GM12878 (cell line): ENCODE results near the gene LRP5. TPM values are rescaled to one million over a fixed set of nuclear protein-coding genes. Genes with fewer than 3 reads are reported as not detected.

Source experiments
- ATAC-seq: fragments of 200-7000 bp; cut with Tn5 transposase; 3 replicates; pipeline ENCODE4 v1.9.1; 2020; ENCODE audit warnings: mild to moderate bottlenecking, moderate library complexity
- BruUV-seq: library from RNA; stranded (reverse); fragments of 400-500 nt; replicated peaks from 2 replicates; lab custom pipeline; 2021; lab: Mats Ljungman, UMichigan
- CTCF ChIA-PET: fragments of 300-600 bp; sonication (Branson Sonifier 250); formaldehyde crosslinking; extraction: SDS; loops from one replicate; lab custom pipeline; 2021; ENCODE audit warnings: inconsistent platforms; lab: Yijun Ruan, JAX
- POLR2A ChIA-PET: fragments of 350-600 bp; formaldehyde crosslinking; extraction: SDS; loops from one replicate; lab custom pipeline; 2021; ENCODE audit warnings: inconsistent platforms; lab: Charles Lee
- RAD21 ChIA-PET: fragments of 300-600 bp; sonication (Branson Sonifier 250); formaldehyde crosslinking; loops from one replicate; lab custom pipeline; 2023; ENCODE audit warnings: antibody characterized with exemption; ENCODE audit not compliant: unreplicated experiment; lab: Charles Lee
- SMC1A ChIA-PET: fragments of 300-600 bp; sonication (Branson Sonifier 250); formaldehyde crosslinking; loops from one replicate; lab custom pipeline; 2023; ENCODE audit not compliant: unreplicated experiment, uncharacterized antibody; lab: Charles Lee
- DNase-seq: peaks from one replicate; pipeline ENCODE4 v3.0.0-alpha.2; 2011; ENCODE audit warnings: low read depth, low spot score
- FAIRE-seq: peaks from 3 replicates; lab custom pipeline; 2011; peaks lifted over from hg19 to GRCh38; lab: Jason Lieb, UNC
- H2AFZ ChIP-seq: 2 replicates; pipeline ENCODE4 v1.6.0; 2011; ENCODE audit warnings: low read depth, low read length, control low read depth; ENCODE audit not compliant: control insufficient read depth
- H3K27ac ChIP-seq: 2 replicates; pipeline ENCODE4 v1.5.1; 2011; ENCODE audit warnings: control low read depth; ENCODE audit not compliant: control insufficient read depth, insufficient read depth
- H3K27me3 ChIP-seq, 2 experiments: replicated peaks in 1 of 2; 2 replicates each; pipeline versions ENCODE4 v1.6.0 to v1.6.1; 2011; ENCODE audit warnings: low read length in 1 of 2; ENCODE audit not compliant: control insufficient read depth in 2 of 2, insufficient read depth in 2 of 2
- H3K36me3 ChIP-seq, 2 experiments: 2 replicates each; pipeline ENCODE4 v1.5.1; 2011; ENCODE audit warnings: low read length in 1 of 2; ENCODE audit not compliant: control insufficient read depth in 2 of 2, insufficient read depth in 2 of 2
- H3K4me1 ChIP-seq: 2 replicates; pipeline ENCODE4 v1.6.1; 2011; ENCODE audit warnings: mild to moderate bottlenecking, low read length, moderate library complexity, mixed read lengths; ENCODE audit not compliant: control insufficient read depth, insufficient read depth
- H3K4me2 ChIP-seq: 2 replicates; pipeline ENCODE4 v1.6.0; 2011; ENCODE audit warnings: control low read depth; ENCODE audit not compliant: control insufficient read depth, insufficient read depth
- H3K4me3 ChIP-seq: fragments of 200-600 bp; sonication (generic); 2 replicates; pipeline ENCODE4 v1.5.1; 2016
- H3K79me2 ChIP-seq: 2 replicates; pipeline ENCODE4 v1.6.0; 2011; ENCODE audit warnings: low read length; ENCODE audit not compliant: control insufficient read depth, insufficient read depth
- H3K9ac ChIP-seq: 2 replicates; pipeline ENCODE4 v1.8.0; 2011; ENCODE audit warnings: low read length, control low read depth, mixed read lengths; ENCODE audit not compliant: control insufficient read depth, insufficient read depth
- H3K9me3 ChIP-seq: replicated peaks from 3 replicates; pipeline ENCODE4 v1.5.1; 2011; ENCODE audit warnings: mild to moderate bottlenecking, low read length; ENCODE audit not compliant: control insufficient read depth, insufficient read depth
- H4K20me1 ChIP-seq: 2 replicates; pipeline ENCODE4 v1.6.0; 2011; ENCODE audit not compliant: control insufficient read depth, insufficient read depth
- CHD2 ChIP-seq: IDR thresholded peaks from 2 replicates; pipeline ENCODE4 v1.6.1; 2011; ENCODE audit warnings: low read depth, low read length, improper control_type of control experiment, borderline replicate concordance
- ELK1 ChIP-seq: IDR thresholded peaks from 2 replicates; pipeline ENCODE4 v1.6.1; 2012; ENCODE audit warnings: low read depth, low read length, improper control_type of control experiment
- HDGF ChIP-seq: fragments of 450-650 bp; IDR thresholded peaks from 2 replicates; pipeline ENCODE4 v1.6.1; 2016; ENCODE audit warnings: antibody characterized with exemption
- IKZF1 ChIP-seq: fragments of 450-650 bp; conservative IDR thresholded peaks from 2 replicates; pipeline ENCODE4 v1.6.1; 2017; ENCODE audit warnings: antibody characterized with exemption, mild to moderate bottlenecking
- IRF4 ChIP-seq: IDR thresholded peaks from 2 replicates; pipeline ENCODE4 v1.6.1; 2011; ENCODE audit warnings: low read depth, low read length
- NR2F1 ChIP-seq: fragments of 450-650 bp; conservative IDR thresholded peaks from 2 replicates; pipeline ENCODE4 v1.6.1; 2017; ENCODE audit warnings: mild to moderate bottlenecking
- PML ChIP-seq: IDR thresholded peaks from 2 replicates; pipeline ENCODE4 v1.6.1; 2012; ENCODE audit warnings: low read length, inconsistent platforms
- POU2F2 ChIP-seq: IDR thresholded peaks from 3 replicates; pipeline ENCODE4 v1.6.1; 2011; ENCODE audit warnings: low read depth, mild to moderate bottlenecking, low read length, borderline replicate concordance
- REST ChIP-seq: IDR thresholded peaks from 2 replicates; pipeline ENCODE4 v1.6.1; 2012; ENCODE audit warnings: mild to moderate bottlenecking, low read depth, low read length
- RUNX3 ChIP-seq: IDR thresholded peaks from 2 replicates; pipeline ENCODE4 v1.6.1; 2012; ENCODE audit warnings: low read length, inconsistent platforms
- SMAD1 ChIP-seq: fragments of 450-650 bp; IDR thresholded peaks from 2 replicates; pipeline ENCODE4 v1.6.1; 2018; ENCODE audit warnings: mild to moderate bottlenecking, low read depth; ENCODE audit not compliant: partially characterized antibody
- SMAD5 ChIP-seq: IDR thresholded peaks from 2 replicates; pipeline ENCODE4 v1.6.1; 2016; ENCODE audit warnings: antibody characterized with exemption, low read depth
- YY1 ChIP-seq: IDR thresholded peaks from 2 replicates; pipeline ENCODE4 v1.6.1; 2011; ENCODE audit warnings: low read depth, mild to moderate bottlenecking, low read length
- ZNF622 ChIP-seq: fragments of 450-650 bp; IDR thresholded peaks from 2 replicates; pipeline ENCODE4 v1.6.1; 2017; ENCODE audit warnings: mild to moderate bottlenecking, inconsistent platforms
- ZNF687 ChIP-seq: fragments of 450-650 bp; IDR thresholded peaks from 2 replicates; pipeline ENCODE4 v1.6.1; 2017; ENCODE audit warnings: mild to moderate bottlenecking, moderate library complexity
- WGBS: methylation state at CpG from one replicate; pipeline ENCODE4 v1.1.6; 2016; ENCODE audit warnings: low lambda C conversion rate; ENCODE audit not compliant: insufficient replicate concordance, insufficient coverage; ENCODE audit errors: missing lambda C conversion rate; 5-methylcytosine and 5-hydroxymethylcytosine counted together
- in situ Hi-C: fragments of 300-500 bp; cut with MboI; formaldehyde crosslinking; loops from 9 replicates; pipeline ENCODE4 v1.14.3; 2018; ENCODE audit warnings: mixed read lengths
- intact Hi-C: fragments of 100-400 bp; cut with micrococcal nuclease; formaldehyde crosslinking; loops from one replicate; pipeline ENCODE4 v1.14.2; 2022; ENCODE audit not compliant: unreplicated experiment
- polyA plus RNA-seq, 11 experiments: library from polyadenylated mRNA; depleted of rRNA in 4 of 11; unstranded in 6 of 11; stranded (reverse) in 5 of 11; fragments of >200 nt; fragmentation: Nextera tagmentation in 4 of 11; fragmentation: Illumina TruSeq in 1 of 11; extraction: Ambion mirVana in 4 of 11; extraction: Trizol in 1 of 11; gene quantifications; 1 replicate in 1 of 11; 2 replicates in 10 of 11; pipeline versions ENCODE4 v1.2.1 to v1.2.3, GENCODE V29; 2011 to 2016; ENCODE audit warnings: inconsistent platforms in 2 of 11, missing spikeins in 2 of 11, low read depth in 1 of 11
- total RNA-seq, 4 experiments: library from RNA; depleted of rRNA in 3 of 4; stranded (reverse); fragments of >200 nt in 3 of 4; fragmentation: Illumina TruSeq in 1 of 4; extraction: Trizol in 1 of 4; gene quantifications; 2 replicates each; pipeline versions ENCODE4 v1.2.1 to v1.2.3, GENCODE V29; 2013 to 2021

Gene LRP5
- total and polyA plus RNA-seq, 10 of the 15 experiments (the other 5 are each of a cell fraction or from before 2014, with no cell fraction given): 0.37 to 34.0 (median 6.6) TPM

GRCh38 chr11:68447015-68447801, 134.8 kb downstream of the LRP5 start:
- Histone ChIP-seq H3K4me1 (no peaks in the 10 kb centered on the region), H4K20me1 (no peaks in the 10 kb centered on the region), H3K4me3 (no peak overlapping the region), H3K9me3 (no peaks in the 10 kb centered on the region; the same call in 2 of the 3 replicates), H3K36me3 (peaks cover 4 to 5% of the 10 kb centered on the region in 2 experiments; a peak in 2 of 4 replicates), H3K27ac (no peak overlapping the region), H3K9ac (no peak overlapping the region), H2AFZ (peak overlapping the region; percentile 78), H3K4me2 (no peak overlapping the region), H3K27me3 (no peaks in the 10 kb centered on the region), H3K79me2 (no peaks in the 10 kb centered on the region)
- ChIA-PET POLR2A (no interaction called here), RAD21 (interaction anchor here (1.1 kb wide), 1 partner anchor 76 kb away, joined by 3 read pairs; no protein-coding TSS in a partner anchor), CTCF (interaction anchor here (0.7 to 1.0 kb wide), 3 partner anchors 177 to 243 kb away, joined by 3 read pairs; no protein-coding TSS in a partner anchor), SMC1A (no interaction called here)
- 49% methylated on average over 23 of the region's 25 CpGs for WGBS
- DNase-seq: no peak
- ATAC-seq: peak; percentile 100
- no TSS peak for BruUV-seq
- no peak for FAIRE-seq
- intact Hi-C loops (loop anchor here (1.0 to 5.0 kb wide), 3 partner anchors 63 to 190 kb away; no protein-coding TSS in a partner anchor), in situ Hi-C loops (no loop called here)
- TF ChIP-seq ZNF687: no peak
- TF ChIP-seq HDGF: 0 out of 2 replicates have a peak, but pooled peaks have one; percentile 67
- TF ChIP-seq ZNF622: no peak
- TF ChIP-seq POU2F2: 0 out of 3 replicates have a peak, but pooled peaks have one; percentile 35
- TF ChIP-seq NR2F1: 0 out of 2 replicates have a peak, but pooled peaks have one; percentile 21
- peak; percentile 79; the same call in 1 of the 2 replicates for TF ChIP-seq YY1
- TF ChIP-seq CHD2: no peak
- TF ChIP-seq IRF4: 0 out of 2 replicates have a peak, but pooled peaks have one; percentile 51
- TF ChIP-seq SMAD5: no peak
- TF ChIP-seq ELK1: no peak; the same call in 1 of the 2 replicates
- no peak for TF ChIP-seq REST
- TF ChIP-seq PML: no peak
- TF ChIP-seq RUNX3: no peak
- no peak for TF ChIP-seq SMAD1
- peak; percentile 48; the same call in 1 of the 2 replicates for TF ChIP-seq IKZF1
